ENCODE data around the gene MVB12B.

GRCh38 chr9:126528915-126529314 lies 202.3 kb downstream of the MVB12B start:
- TF ChIP-seq CTCF (IDR thresholded peaks at IDR 0.05) (no peak), POLR2A (IDR thresholded peaks at IDR 0.05) (no peak)

All from testis (tissue), 2 donors.